DOHH2 (cell line): ENCODE data around the gene SOX18.

Experiments
- H3F3A ChIP-seq: fragments of 200-600 bp; sonication (generic), shearing (Covaris generic); 2 replicates; pipeline ENCODE4 v1.6.0; 2016; ENCODE audit warnings: antibody characterized with exemption, mild to moderate bottlenecking; ENCODE audit not compliant: control insufficient read depth, insufficient read depth
- H3K27ac ChIP-seq: fragments of 200-600 bp; sonication (generic); 2 replicates; pipeline ENCODE4 v1.5.1; 2014; ENCODE audit warnings: low read depth, mild to moderate bottlenecking, low read length, moderate library complexity
- H3K27me3 ChIP-seq: fragments of 200-600 bp; sonication (generic); 2 replicates; pipeline ENCODE4 v1.6.1; 2014; ENCODE audit warnings: mild to moderate bottlenecking, low read length, mixed read lengths; ENCODE audit not compliant: control insufficient read depth
- H3K36me3 ChIP-seq: fragments of 200-600 bp; sonication (generic); 2 replicates; pipeline ENCODE4 v1.6.1; 2014; ENCODE audit warnings: mild to moderate bottlenecking, low read length, moderate library complexity, mixed read lengths; ENCODE audit not compliant: control insufficient read depth
- H3K4me1 ChIP-seq: fragments of 200-600 bp; sonication (generic); 2 replicates; pipeline ENCODE4 v1.6.1; 2014; ENCODE audit warnings: mild to moderate bottlenecking, low read length, mixed read lengths; ENCODE audit not compliant: control insufficient read depth
- H3K4me2 ChIP-seq: fragments of 200-600 bp; sonication (generic); 2 replicates; pipeline ENCODE4 v1.6.0; 2014; ENCODE audit warnings: mild to moderate bottlenecking, low read length, moderate library complexity
- H3K4me3 ChIP-seq: fragments of 200-600 bp; sonication (generic); 2 replicates; pipeline ENCODE4 v1.5.1; 2014; ENCODE audit warnings: mild to moderate bottlenecking, low read length, mixed read lengths
- H3K79me2 ChIP-seq: fragments of 200-600 bp; sonication (generic); 2 replicates; pipeline ENCODE4 v1.6.1; 2014; ENCODE audit warnings: mild to moderate bottlenecking, low read length, mixed read lengths; ENCODE audit not compliant: control insufficient read depth
- H3K9me2 ChIP-seq: fragments of 200-600 bp; sonication (generic); replicated peaks from 2 replicates; pipeline ENCODE4 v1.6.1; 2014; ENCODE audit warnings: mild to moderate bottlenecking, low read length, mixed read lengths; ENCODE audit not compliant: control insufficient read depth
- H3K9me3 ChIP-seq: fragments of 200-600 bp; sonication (generic); 2 replicates; pipeline ENCODE4 v1.6.1; 2014; ENCODE audit warnings: antibody characterized with exemption, low read length, mixed read lengths; ENCODE audit not compliant: control insufficient read depth, insufficient read depth
- H4K20me1 ChIP-seq: fragments of 200-600 bp; sonication (generic); 2 replicates; pipeline ENCODE4 v1.6.0; 2014; ENCODE audit warnings: low read depth, mild to moderate bottlenecking, antibody characterized with exemption, low read length, moderate library complexity; ENCODE audit not compliant: control insufficient read depth, insufficient read depth
- CTCF ChIP-seq: fragments of 200-600 bp; sonication (generic); IDR thresholded peaks from one replicate; pipeline ENCODE4 v1.5.1; 2014; ENCODE audit warnings: antibody characterized with exemption, mild to moderate bottlenecking, low read depth, low read length; ENCODE audit not compliant: poor library complexity, severe bottlenecking
- EZH2phosphoT487 ChIP-seq: fragments of 200-600 bp; sonication (generic); IDR thresholded peaks from 2 replicates; pipeline ENCODE4 v1.6.1; 2017; ENCODE audit warnings: borderline replicate concordance, mild to moderate bottlenecking, antibody characterized with exemption, low read length, moderate library complexity, mixed read lengths

Gene SOX18

DNA sequence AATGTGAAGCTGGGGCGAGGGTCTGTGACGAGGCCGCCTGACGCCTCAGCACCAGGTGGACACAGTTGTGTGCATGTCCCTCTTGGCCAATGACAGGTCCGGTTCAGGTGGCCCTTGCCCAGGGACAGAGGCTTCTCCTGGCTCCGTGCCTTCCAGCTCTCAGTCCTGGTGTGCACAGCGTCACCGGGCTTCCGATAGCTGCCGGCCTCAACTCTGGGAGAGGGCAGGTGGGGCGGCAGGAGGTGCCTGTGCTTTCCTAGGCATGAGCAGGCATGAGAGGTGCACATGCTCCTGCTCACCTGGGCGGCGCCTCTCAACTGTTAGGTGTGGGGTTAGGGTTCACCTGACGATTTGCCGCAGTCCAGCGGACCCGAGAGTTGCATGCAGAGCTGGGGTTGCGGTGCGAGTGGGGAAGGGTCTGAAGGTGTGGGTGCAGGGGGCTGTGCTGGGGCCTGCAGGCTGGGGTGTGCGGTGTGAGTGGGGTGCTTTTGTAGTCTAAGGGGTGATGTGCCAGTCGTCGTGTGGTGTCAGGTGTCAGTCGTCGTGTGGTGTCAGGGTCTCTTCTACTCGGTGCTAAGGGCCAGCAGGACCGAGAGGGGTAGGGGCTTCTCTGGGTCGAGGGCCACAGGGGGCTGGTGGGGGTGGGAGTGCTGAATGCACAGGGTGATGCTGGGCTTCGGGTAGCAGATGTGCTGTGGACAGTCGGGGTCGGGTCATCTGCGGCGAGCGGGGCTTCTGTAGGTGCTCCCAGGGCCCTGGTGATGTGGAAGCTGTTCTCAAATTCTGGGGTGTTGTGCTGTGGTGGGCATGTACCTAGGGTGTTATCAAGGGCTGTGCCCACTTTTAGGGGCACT, 3.8 kb upstream of the SOX18 start:
- H3K4me1 ChIP-seq: peaks cover 11% of the 10 kb centered on the region
- H3K4me3 ChIP-seq: no peak overlapping the region
- no peaks in the 10 kb centered on the region for H3F3A ChIP-seq
- TF ChIP-seq EZH2phosphoT487 (no peak), CTCF (no peak)
- no peak overlapping the region for H3K4me2 ChIP-seq
- H3K27ac ChIP-seq: no peak overlapping the region
- no peaks in the 10 kb centered on the region for H3K36me3 ChIP-seq
- H4K20me1 ChIP-seq: no peaks in the 10 kb centered on the region
- peaks cover 54% of the 10 kb centered on the region for H3K27me3 ChIP-seq
- no peaks in the 10 kb centered on the region for H3K79me2 ChIP-seq
- no peaks in the 10 kb centered on the region for H3K9me3 ChIP-seq
- H3K9me2 ChIP-seq: no peaks in the 10 kb centered on the region

DNA sequence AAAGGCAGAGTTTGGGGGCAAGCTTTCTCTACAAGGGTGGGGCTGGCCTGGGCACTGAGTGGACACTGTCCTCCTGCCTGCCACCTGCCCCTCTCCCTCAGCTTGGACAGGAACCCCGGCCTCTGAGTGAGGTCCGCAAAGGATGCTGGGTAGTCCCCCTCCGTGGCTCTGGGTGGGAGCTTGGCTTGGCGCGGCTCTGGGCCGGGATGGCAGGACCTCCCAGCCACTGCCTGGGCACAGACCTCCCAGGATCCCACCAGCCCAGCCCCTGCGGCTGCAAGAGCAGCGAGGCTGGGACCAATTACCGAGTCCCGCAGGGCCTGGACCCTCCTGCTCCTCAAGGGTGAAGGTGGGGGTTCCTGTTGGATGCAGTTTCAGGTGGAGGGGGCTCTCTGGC, 2.9 kb upstream of the SOX18 start:
- Histone ChIP-seq H3K4me2 (no peak overlapping the region), H3K27me3 (peaks cover 54% of the 10 kb centered on the region), H3K79me2 (no peaks in the 10 kb centered on the region), H3K27ac (no peak overlapping the region), H3K4me3 (no peak overlapping the region), H4K20me1 (no peaks in the 10 kb centered on the region), H3K9me2 (no peaks in the 10 kb centered on the region), H3F3A (no peaks in the 10 kb centered on the region), H3K9me3 (no peaks in the 10 kb centered on the region), H3K36me3 (no peaks in the 10 kb centered on the region), H3K4me1 (peaks cover 2% of the 10 kb centered on the region)
- TF ChIP-seq EZH2phosphoT487 (no peak), CTCF (no peak)

DNA sequence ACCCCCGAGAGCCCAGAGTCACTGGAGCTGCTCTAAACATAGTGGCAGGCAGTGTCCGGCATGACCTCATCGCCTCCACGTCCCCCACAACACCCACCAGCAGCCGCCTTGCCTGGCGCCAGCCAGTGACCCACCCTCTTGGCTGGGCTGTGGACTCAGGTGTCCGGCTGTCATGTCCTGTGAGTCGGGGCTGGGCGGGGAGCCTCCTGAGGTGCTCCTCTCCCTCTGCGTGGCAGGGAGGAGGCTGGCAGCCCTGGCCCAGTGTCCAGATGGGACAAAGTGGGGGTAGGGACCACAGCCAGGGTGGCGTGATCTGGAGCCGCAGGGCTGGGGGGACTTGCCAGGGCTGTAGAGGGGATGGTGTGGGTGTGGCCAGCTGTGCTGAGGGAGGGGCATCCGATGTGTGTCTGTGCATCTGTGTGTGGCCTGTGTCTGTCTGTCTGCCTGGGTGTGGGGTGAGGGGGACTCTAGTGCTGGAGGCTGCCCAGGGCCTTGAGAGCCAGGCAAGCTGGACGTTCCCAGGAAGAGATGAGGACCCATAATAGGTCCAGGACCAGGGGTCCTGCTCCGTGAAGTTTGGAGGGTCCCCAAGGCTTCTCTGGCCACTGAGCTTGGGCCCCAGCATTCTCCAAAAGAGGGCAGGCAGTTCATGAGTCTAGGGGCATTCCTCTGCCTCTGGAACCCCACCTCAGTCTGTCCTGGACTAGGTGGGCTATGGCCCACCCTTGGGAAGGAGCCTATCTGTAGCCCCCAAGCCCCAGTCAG, 2.3 kb upstream of the SOX18 start:
- H3K9me2 ChIP-seq: no peaks in the 10 kb centered on the region
- no peak overlapping the region for H3K4me2 ChIP-seq
- TF ChIP-seq CTCF (no peak), EZH2phosphoT487 (no peak)
- H3K36me3 ChIP-seq: no peaks in the 10 kb centered on the region
- H3K27ac ChIP-seq: no peak overlapping the region
- H3K27me3 ChIP-seq: peaks cover 54% of the 10 kb centered on the region
- no peaks in the 10 kb centered on the region for H3F3A ChIP-seq
- H4K20me1 ChIP-seq: no peaks in the 10 kb centered on the region
- no peak overlapping the region for H3K4me3 ChIP-seq
- H3K4me1 ChIP-seq: no peaks in the 10 kb centered on the region; the same call in 1 of the 2 replicates
- H3K9me3 ChIP-seq: no peaks in the 10 kb centered on the region
- H3K79me2 ChIP-seq: no peaks in the 10 kb centered on the region
